Adrenal gland (tissue), 5 donors: Measurements from ENCODE around the gene SIRPB1.

Source experiments
- POLR2A ChIP-seq, 2 donors: fragments of 450-650 bp; IDR thresholded peaks; one replicate each; pipeline ENCODE4 v1.6.1; 2017; ENCODE audit warnings: antibody characterized with exemption in 2 of 2, mild to moderate bottlenecking in 2 of 2, moderate library complexity in 1 of 2
- TF ChIP-seq, protein P1 (sequence below), 6 experiments: fragments of 450-650 bp in 4 of 6; fragments of 200-600 bp in 2 of 6; sonication (generic) in 1 of 6; IDR thresholded peaks; 1 replicate in 5 of 6; 2 replicates in 1 of 6; pipeline versions ENCODE4 v1.5.1 to v1.8.0; 2016 to 2021; ENCODE audit warnings: antibody characterized with exemption in 6 of 6, mild to moderate bottlenecking in 2 of 6, moderate library complexity in 1 of 6
- donor health status: DM: no; HTN: no; CAD: no.

- TF ChIP-seq, protein P1, sequence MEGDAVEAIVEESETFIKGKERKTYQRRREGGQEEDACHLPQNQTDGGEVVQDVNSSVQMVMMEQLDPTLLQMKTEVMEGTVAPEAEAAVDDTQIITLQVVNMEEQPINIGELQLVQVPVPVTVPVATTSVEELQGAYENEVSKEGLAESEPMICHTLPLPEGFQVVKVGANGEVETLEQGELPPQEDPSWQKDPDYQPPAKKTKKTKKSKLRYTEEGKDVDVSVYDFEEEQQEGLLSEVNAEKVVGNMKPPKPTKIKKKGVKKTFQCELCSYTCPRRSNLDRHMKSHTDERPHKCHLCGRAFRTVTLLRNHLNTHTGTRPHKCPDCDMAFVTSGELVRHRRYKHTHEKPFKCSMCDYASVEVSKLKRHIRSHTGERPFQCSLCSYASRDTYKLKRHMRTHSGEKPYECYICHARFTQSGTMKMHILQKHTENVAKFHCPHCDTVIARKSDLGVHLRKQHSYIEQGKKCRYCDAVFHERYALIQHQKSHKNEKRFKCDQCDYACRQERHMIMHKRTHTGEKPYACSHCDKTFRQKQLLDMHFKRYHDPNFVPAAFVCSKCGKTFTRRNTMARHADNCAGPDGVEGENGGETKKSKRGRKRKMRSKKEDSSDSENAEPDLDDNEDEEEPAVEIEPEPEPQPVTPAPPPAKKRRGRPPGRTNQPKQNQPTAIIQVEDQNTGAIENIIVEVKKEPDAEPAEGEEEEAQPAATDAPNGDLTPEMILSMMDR (IDR thresholded peaks at IDR 0.05): no peak
- no peak for TF ChIP-seq POLR2A (IDR thresholded peaks at IDR 0.05)
These were observed 11.7 kb upstream of the SIRPB1 start for GRCh38 chr20:1631309-1632151.
